ENCODE data around the gene PDE3A. TPM values are rescaled to one million over a fixed set of nuclear protein-coding genes. Genes with fewer than 3 reads are reported as not detected.

PDE3A gene
- total RNA-seq, 3 donors from 2014 or later = 7.0 to 11.5 (median 9.4) TPM

- no peaks in the 10 kb centered on the region for H3K27me3 ChIP-seq
- TF ChIP-seq POLR2AphosphoS5 (IDR thresholded peaks at IDR 0.05) (no peak), CTCF (IDR thresholded peaks at IDR 0.05) (no peak), POLR2A (IDR thresholded peaks at IDR 0.05) (no peak)
- intact Hi-C loops (cut with DNase I; ENCODE audit: low total_unique reads) = no loop called here
- no peak for DNase-seq (ENCODE audit: low spot score in 2 of 2)
- no peaks in the 10 kb centered on the region for H3K9me3 ChIP-seq
- H3K4me3 ChIP-seq = no peak overlapping the region
- no peaks in the 10 kb centered on the region for H3K36me3 ChIP-seq
- H3K27ac ChIP-seq = no peak overlapping the region
- no peaks in the 10 kb centered on the region for H3K4me1 ChIP-seq
Measured at GRCh38 chr12:20444595-20445170, 76.3 kb downstream of the PDE3A start.

GRCh38 chr12:20445687-20446086 lies 77.3 kb downstream of the PDE3A start:
- TF ChIP-seq CTCF (IDR thresholded peaks at IDR 0.05) (no peak), POLR2AphosphoS5 (IDR thresholded peaks at IDR 0.05) (no peak), POLR2A (IDR thresholded peaks at IDR 0.05) (no peak)
- H3K9me3 ChIP-seq = no peaks in the 10 kb centered on the region
- H3K36me3 ChIP-seq = no peaks in the 10 kb centered on the region
- intact Hi-C loops (cut with DNase I; ENCODE audit: low total_unique reads) = no loop called here
- H3K27me3 ChIP-seq = no peaks in the 10 kb centered on the region
- H3K27ac ChIP-seq = no peak overlapping the region
- no peak overlapping the region for H3K4me3 ChIP-seq
- DNase-seq (ENCODE audit: low spot score in 2 of 2) = no peak
- no peaks in the 10 kb centered on the region for H3K4me1 ChIP-seq

GRCh38 chr12:20446836-20447235 lies 78.5 kb downstream of the PDE3A start:
- Histone ChIP-seq H3K9me3 (no peaks in the 10 kb centered on the region), H3K36me3 (no peaks in the 10 kb centered on the region), H3K4me1 (no peaks in the 10 kb centered on the region), H3K4me3 (no peak overlapping the region), H3K27ac (no peak overlapping the region), H3K27me3 (no peaks in the 10 kb centered on the region)
- intact Hi-C loops (cut with DNase I; ENCODE audit: low total_unique reads) = no loop called here
- no peak for TF ChIP-seq POLR2A (IDR thresholded peaks at IDR 0.05)
- TF ChIP-seq CTCF (IDR thresholded peaks at IDR 0.05) = no peak
- no peak for TF ChIP-seq POLR2AphosphoS5 (IDR thresholded peaks at IDR 0.05)
- no peak for DNase-seq (ENCODE audit: low spot score in 2 of 2)

GRCh38 chr12:20448781-20449180 lies 80.4 kb downstream of the PDE3A start:
- Histone ChIP-seq H3K4me1 (no peaks in the 10 kb centered on the region), H3K27ac (no peak overlapping the region), H3K4me3 (no peak overlapping the region), H3K27me3 (no peaks in the 10 kb centered on the region), H3K9me3 (no peaks in the 10 kb centered on the region), H3K36me3 (no peaks in the 10 kb centered on the region)
- TF ChIP-seq POLR2A (IDR thresholded peaks at IDR 0.05) (no peak), CTCF (IDR thresholded peaks at IDR 0.05) (no peak), POLR2AphosphoS5 (IDR thresholded peaks at IDR 0.05) (no peak)
- intact Hi-C loops (cut with DNase I; ENCODE audit: low total_unique reads) = no loop called here
- DNase-seq (ENCODE audit: low spot score in 2 of 2) = no peak

GRCh38 chr12:20450591-20451180 lies 82.3 kb downstream of the PDE3A start:
- Histone ChIP-seq H3K27ac (no peak overlapping the region), H3K27me3 (no peaks in the 10 kb centered on the region), H3K36me3 (no peaks in the 10 kb centered on the region), H3K4me1 (no peaks in the 10 kb centered on the region), H3K9me3 (no peaks in the 10 kb centered on the region), H3K4me3 (no peak overlapping the region)
- TF ChIP-seq CTCF (IDR thresholded peaks at IDR 0.05) = no peak
- no peak for TF ChIP-seq POLR2AphosphoS5 (IDR thresholded peaks at IDR 0.05)
- no peak for TF ChIP-seq POLR2A (IDR thresholded peaks at IDR 0.05)
- no peak for DNase-seq (ENCODE audit: low spot score in 2 of 2)
- intact Hi-C loops (cut with DNase I; ENCODE audit: low total_unique reads) = no loop called here

All from breast epithelium (tissue), 4 donors.